ENCODE results near the gene NEK1.
"Not testable (repeated sequence)": the region's sequence is repeated elsewhere in the genome, so short reads cannot be mapped to it uniquely, and the experiment has no call there.

NEK1 gene

DNA sequence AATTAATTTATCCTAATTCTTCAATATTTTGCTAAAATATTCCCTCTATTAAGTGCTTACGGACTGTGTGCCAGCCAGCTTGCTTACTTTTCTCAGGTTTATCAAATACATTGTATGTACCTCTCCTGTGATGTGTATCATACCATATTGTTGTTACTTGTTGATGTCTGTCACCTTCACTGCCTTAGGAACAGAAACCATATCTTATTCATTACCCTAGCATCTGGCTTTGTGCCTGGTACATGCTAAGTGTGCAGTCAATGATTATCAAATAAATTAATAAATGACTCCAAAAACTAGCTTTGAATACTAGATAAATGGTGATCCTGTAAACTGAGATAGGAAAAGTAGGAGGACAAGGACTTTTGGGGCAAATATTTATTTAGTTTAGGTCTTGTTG is 14.9 kb upstream of the NEK1 start:
- no peak for DNase-seq

GRCh38 chr4:169626331-169627282 is 14.2 kb upstream of the NEK1 start:
- DNase-seq, result no peak

DNA sequence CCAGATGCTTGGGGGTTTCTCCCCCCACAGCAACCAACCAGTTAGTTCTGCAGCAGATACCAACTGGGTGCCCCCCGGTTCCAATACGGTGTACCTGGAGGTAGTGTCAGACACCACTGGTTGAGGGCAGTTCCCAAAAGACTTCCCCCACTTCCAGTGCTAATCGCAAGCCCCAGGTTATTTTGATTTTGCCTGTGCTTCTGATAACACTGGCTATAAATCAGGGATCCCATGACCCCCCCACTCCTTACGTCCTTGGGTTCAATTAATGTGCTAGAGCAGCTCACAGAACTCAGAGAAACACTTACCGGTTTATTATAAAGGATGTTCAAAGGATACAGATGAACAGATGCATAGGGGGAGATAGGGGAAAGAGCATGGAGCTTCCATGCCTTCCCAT is 13.5 kb upstream of the NEK1 start:
- DNase-seq, result no peak

GRCh38 chr4:169624012-169624411 is 11.6 kb upstream of the NEK1 start:
- DNase-seq, result not testable (repeated sequence)

DNA sequence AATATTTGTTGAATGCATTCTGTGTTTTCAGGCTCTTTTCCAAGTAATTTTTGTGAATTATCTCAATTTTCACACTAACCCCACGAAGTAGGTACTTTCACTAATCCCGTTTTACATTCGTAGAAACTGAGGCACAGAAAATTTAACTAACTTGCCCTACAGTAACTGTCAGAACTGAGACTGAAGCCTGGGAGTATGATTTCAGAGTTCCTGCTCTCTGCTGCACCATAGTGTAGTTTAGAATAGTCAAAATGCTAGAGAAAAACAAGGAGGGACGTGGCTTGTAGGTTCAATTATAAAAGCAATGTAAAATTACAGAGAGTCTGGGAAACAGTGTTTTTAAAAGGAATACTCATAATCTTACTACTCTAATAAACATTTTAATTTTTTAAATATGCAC is 10.2 kb upstream of the NEK1 start:
- no peak for DNase-seq

- DNase-seq, result no peak
Observed at GRCh38 chr4:169621731-169622492, 9.5 kb upstream of the NEK1 start.

DNA sequence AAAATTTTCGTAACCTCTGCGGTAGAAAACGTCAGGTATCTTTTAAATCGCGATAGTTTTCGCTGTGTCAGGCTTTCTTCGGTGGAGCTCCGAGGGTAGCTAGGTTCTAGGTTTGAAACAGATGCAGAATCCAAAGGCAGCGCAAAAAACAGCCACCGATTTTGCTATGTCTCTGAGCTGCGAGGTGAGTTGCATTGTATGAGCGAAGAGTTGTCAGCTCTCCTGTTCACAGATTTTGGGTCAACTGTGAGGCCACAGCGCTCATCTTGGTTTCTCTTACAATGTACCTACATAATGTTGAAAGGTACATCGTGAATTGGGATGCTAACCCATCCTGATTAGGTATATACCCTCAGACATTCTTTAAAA is 8.5 kb upstream of the NEK1 start:
- no peak for DNase-seq

DNA sequence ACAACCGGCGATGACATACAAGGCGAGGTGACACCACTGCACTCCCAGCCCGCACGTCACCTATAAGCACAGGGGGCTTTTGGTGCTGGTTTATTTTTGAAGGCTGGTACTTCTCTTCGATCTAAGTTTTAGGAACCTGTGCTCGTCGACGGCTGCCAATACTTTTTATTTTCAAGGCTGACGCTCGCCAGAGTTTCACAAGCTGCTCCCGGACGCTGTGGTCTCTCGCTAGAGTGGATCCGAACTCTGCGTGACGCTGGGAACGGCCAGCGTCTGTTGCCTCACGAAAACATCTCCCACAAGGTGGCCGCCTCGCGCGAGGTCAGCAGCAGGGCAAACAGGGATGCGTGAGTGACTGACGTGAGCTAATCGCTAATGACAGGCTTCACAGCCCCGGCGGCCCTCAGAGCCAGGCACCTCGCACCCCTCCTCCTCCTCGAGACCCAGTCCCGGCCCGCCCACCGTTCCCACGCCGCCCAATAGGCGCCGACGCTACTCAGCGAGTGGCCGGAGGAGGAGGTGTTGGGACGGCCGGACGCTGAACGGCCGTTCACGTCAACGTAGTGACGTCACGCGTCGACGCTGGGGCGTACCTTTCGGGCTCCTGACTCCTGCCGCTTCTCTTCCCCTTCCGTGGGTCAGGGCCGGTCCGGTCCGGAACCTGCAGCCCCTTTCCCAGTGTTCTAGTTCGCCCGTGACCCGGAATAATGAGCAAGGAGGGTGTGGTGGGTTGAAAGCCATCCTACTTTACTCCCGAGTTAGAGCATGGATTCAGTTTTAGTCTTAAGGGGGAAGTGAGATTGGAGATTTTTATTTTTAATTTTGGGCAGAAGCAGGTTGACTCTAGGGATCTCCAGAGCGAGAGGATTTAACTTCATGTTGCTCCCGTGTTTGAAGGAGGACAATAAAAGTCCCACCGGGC is 7.8 kb upstream of the NEK1 start, which contains the start of gene CLCN3:
TSS of gene CLCN3 (plus strand) at position 621 of the 922 bp plus-strand sequence. CDS start 15,351 bp downstream, outside the sequence.
- DNase-seq, result peak; percentile 89

GRCh38 chr4:169619518-169619957 is 7.2 kb upstream of the NEK1 start:
- peak; percentile 8 for DNase-seq

- DNase-seq, result no peak
Observed at GRCh38 chr4:169618986-169619385, 6.6 kb upstream of the NEK1 start.

- DNase-seq, result no peak
Observed at GRCh38 chr4:169618286-169618685, 5.9 kb upstream of the NEK1 start.

DNA sequence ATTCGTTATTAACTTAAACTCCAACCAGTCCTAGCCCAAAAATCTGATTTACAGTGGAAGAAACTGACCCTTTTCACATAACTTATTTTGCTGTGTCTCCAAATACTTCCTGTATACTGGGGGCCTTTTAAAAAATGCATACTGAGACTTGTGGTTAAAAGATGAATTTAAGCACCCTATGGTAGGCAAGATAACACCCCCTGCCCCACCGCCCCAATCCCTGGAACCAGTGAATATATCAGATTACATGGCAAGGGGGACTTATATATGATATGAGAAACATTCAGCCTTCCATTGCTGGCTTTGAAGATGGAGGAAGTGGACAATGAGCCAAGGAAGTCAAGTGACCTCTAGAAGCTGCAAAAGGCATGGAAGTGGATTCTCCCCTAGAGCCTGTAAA is 4.9 kb upstream of the NEK1 start:
- DNase-seq, result no peak

GRCh38 chr4:169616846-169617245 is 4.5 kb upstream of the NEK1 start:
- no peak for DNase-seq

DNA sequence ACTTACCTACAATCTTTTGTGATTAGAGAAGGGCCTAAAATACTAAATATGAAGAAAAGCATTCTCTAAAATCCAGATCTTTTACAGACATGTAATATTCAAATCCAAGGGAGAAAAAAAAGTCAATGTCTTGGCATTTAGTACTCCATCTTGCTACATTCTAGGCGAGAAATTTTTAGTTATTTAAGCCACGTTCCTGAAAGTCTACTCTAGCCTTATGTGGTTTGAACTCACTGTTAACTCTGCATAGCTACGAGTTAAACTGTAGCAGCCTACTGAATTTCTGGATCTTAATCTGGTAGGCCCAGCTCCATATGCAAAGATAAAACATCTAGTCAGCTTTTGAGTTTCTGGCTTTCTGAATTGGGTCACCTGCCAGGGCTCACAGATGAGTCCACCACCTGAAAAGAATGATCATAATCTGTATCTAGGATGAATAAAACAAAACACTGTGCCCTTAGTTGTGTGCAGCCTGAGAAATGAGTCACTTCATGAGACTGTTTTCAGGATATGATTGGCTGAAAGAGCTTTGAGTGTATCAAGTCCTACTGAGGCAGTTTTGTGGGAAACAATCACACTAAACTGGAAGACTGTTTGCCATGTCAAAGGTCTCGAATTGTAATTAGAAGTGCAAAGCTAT is 3.2 kb upstream of the NEK1 start:
- DNase-seq, result no peak

GRCh38 chr4:169612871-169613859 is 782 bp upstream of the NEK1 start:
- peak; percentile 34 for DNase-seq

DNA sequence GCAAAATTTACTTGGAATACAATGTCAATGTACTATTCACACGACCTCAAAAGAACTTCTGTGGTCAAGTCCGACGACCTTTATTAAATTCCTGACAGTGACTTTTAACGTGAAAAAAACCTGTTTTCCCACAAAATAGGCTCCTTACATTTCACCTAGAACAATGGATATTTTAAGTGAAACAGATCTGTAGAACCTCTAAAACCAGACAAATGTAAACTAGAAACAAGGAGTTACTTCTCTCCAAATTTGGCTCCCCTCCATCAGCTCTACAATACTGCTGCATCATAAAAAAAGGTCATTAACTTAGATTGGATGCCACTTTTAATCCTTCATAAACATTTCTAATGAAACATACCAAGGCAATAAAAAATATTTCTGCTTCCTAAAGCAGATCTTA is 1.2 kb downstream of the NEK1 start:
- DNase-seq, result no peak

- DNase-seq, result no peak
Observed at GRCh38 chr4:169604903-169605331, 7.5 kb downstream of the NEK1 start.

DNA sequence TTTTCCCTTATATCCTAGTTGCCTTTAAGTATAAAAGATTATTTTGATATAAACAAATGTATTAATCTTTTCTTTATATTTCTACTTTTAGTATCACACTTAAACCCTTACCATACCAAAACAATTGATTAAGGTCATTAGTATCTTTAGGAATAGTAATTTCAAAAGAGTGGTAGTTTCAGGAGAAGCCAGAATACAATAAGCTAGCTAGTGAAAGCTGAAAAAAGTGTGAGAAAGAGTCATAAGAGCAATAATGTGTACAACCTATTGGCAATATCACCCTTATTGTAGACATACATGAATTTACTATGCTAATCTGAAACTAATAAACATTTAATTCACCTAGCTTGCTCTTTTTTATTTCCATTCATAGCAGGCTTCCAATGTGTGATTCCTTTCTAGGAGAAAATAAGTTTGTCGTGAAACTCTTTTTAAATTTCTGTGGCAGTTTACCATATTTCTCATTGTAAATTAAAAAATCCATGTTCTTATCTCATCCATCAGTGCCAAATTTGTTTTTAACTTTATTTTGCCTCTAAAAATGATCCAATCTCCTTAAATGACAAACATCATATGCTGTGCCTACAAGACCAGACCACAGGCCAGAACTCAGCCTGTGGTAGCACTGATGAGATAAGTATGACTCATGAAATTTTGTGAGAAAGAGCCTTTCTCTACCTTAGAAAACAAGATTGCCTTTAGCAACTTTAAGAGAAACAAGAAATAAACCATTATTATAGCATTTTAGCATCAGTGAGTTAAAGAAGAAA is 8.1 kb downstream of the NEK1 start:
- no peak for DNase-seq

DNA sequence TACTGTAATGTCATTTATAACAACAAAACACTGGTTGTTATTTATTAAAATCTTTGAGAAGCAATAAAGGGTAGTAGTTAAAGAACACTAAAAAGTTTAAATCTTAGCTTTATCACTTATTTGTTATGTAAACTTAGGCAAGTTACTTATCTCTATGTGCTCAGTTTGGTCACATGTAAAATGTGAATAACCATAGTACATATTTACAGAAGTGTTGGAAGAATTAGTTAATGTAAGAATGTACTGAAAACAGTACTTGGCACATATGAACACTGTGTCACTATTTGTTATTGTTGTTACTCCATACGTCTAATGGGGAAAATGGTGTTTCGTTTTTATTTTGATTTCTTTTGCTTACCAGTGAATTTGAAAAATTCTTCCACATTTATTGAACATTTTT is 9.1 kb downstream of the NEK1 start:
- DNase-seq, result no peak

All from NCI-H510A (cell line).